ENCODE data around the gene CYP27A1. TPM values are rescaled to one million over a fixed set of nuclear protein-coding genes. Genes with fewer than 3 reads are reported as not detected.

CYP27A1 gene
- total RNA-seq, 1 donor from 2014 or later: 273 TPM

DNA sequence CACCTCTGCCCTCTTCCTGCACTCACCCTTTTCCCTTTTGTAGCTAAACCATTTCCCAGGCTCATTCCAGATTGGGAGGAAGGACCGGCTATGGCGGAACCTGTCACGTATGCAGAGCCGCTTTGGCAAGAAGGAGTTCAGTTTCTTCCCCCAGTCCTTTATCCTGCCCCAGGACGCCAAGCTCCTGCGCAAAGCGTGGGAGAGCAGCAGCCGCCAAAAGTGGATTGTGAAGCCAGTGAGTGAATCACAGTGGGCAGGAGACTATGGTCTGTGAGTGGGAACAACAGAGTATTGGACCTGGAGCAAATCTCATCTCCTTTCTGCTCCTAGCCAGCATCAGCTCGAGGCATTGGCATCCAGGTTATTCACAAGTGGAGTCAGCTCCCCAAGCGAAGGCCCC, 35.0 kb upstream of the CYP27A1 start:
- TF ChIP-seq, protein P1, sequence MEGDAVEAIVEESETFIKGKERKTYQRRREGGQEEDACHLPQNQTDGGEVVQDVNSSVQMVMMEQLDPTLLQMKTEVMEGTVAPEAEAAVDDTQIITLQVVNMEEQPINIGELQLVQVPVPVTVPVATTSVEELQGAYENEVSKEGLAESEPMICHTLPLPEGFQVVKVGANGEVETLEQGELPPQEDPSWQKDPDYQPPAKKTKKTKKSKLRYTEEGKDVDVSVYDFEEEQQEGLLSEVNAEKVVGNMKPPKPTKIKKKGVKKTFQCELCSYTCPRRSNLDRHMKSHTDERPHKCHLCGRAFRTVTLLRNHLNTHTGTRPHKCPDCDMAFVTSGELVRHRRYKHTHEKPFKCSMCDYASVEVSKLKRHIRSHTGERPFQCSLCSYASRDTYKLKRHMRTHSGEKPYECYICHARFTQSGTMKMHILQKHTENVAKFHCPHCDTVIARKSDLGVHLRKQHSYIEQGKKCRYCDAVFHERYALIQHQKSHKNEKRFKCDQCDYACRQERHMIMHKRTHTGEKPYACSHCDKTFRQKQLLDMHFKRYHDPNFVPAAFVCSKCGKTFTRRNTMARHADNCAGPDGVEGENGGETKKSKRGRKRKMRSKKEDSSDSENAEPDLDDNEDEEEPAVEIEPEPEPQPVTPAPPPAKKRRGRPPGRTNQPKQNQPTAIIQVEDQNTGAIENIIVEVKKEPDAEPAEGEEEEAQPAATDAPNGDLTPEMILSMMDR (IDR thresholded peaks at IDR 0.05): no peak
- Histone ChIP-seq H3K36me3 (peaks cover 69% of the 10 kb centered on the region), H3K27ac (no peak overlapping the region), H3K27me3 (ENCODE audit: low read depth) (no peaks in the 10 kb centered on the region), H3K4me3 (no peak overlapping the region), H3K4me1 (peaks cover 5% of the 10 kb centered on the region), H3K9me3 (no peaks in the 10 kb centered on the region)
- ATAC-seq (no peak), DNase-seq (no peak)
- intact Hi-C loops (cut with DNase I): no loop called here

DNA sequence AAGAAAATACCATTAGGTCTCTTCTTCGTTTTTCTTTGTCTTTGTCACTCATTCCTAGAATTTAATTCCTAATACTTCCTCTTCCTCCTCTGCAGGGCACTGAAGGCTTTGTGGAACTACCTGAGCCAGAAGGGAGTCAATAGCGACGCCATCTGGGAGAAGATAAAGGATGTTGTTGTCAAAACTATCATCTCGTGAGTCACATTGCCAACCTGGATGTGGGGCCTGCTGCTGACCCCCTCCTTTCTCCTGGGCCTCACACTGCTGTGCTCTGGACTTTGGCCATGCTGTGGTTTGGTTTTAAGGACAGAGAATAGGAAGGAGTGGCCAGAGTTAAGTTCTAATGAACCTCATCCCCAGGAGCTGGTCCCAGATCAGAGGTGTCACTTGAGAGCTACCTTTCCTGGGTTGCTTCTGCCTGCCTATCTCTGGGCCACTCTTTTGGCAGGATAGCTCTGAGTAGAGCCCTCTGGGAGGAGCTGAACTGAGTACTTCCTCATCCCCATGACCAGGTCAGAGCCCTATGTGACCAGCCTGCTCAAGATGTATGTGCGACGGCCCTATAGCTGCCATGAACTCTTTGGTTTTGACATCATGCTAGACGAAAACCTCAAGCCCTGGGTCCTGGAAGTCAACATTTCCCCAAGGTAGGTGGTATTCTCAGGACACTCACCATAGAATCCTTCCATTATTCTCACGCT, 33.1 kb upstream of the CYP27A1 start:
- Histone ChIP-seq H3K4me3 (no peak overlapping the region), H3K9me3 (no peaks in the 10 kb centered on the region), H3K36me3 (peaks cover 88% of the 10 kb centered on the region), H3K27me3 (ENCODE audit: low read depth) (no peaks in the 10 kb centered on the region), H3K27ac (no peak overlapping the region), H3K4me1 (peaks cover 5% of the 10 kb centered on the region)
- DNase-seq: no peak
- intact Hi-C loops (cut with DNase I): no loop called here
- TF ChIP-seq, protein P1 (IDR thresholded peaks at IDR 0.05): no peak
- ATAC-seq: peak; percentile 39 to 40

DNA sequence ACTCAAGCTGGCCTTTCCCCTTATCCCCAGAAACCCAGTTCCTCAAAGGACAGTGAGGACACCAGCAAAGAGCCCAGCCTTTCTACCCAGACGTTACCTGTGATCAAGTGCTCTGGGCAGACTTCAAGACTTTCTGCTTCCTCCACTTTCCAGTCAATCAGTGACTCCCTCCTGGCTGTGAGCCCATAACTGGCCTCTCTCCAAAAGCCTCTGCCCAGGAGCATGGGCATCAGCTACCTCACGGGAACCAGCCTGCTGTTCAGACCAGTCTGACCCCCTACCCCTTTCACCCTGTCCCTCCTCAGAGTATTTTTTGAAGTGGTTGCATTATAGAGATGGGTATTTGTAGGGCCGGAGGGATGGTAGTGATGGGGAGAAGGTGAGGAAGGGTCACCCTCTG, 27.7 kb upstream of the CYP27A1 start:
- TF ChIP-seq, protein P1 (IDR thresholded peaks at IDR 0.05): no peak
- no peaks in the 10 kb centered on the region for H3K27me3 ChIP-seq (ENCODE audit: low read depth)
- intact Hi-C loops (cut with DNase I): no loop called here
- ATAC-seq (peak; percentile 63 to 70), DNase-seq (peak; percentile 57)
- no peak overlapping the region for H3K4me3 ChIP-seq
- H3K36me3 ChIP-seq: peaks cover 60% of the 10 kb centered on the region
- peaks cover 21% of the 10 kb centered on the region for H3K4me1 ChIP-seq
- H3K9me3 ChIP-seq: no peaks in the 10 kb centered on the region
- H3K27ac ChIP-seq: no peak overlapping the region

DNA sequence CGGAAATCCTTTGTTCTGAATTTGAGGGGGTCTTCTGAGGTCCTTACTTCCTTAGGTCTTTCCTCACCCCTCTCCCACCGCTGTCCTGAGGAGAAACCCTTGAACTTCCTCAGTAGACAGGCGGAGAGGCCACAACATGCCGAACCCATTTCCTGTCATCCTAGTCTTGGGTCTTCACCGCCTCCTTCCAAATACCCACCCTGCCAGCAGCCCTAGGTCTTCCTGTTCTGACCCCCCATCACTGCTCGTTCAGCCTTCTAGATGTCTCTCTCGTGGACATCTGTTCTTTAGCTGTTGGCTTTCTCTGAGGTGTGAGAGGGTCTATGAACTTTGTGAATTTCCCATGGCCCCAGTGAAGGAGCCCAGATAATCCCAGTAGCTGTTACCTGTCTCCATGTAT, 27.2 kb upstream of the CYP27A1 start:
- ATAC-seq: no peak

DNA sequence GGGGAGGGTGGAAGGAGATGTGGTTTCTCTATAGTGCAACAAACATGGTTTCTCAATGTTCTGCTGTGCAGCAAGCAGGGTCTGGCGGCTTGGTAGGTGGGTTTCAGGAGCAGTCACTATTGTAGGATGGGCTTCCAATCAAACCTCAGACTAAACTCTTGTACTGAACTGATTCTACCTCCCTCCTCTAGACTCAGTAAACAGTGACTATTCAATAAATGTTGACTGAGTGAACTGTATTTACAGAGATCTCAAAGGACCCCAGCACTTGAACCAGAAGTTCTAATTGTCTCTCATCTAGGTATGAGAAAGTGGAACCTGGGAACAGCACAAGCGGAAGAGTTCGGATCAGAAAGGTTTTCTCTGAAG, 26.8 kb upstream of the CYP27A1 start:
- Histone ChIP-seq H3K9me3 (no peaks in the 10 kb centered on the region), H3K27ac (no peak overlapping the region), H3K4me1 (peaks cover 21% of the 10 kb centered on the region), H3K4me3 (no peak overlapping the region), H3K27me3 (ENCODE audit: low read depth) (no peaks in the 10 kb centered on the region), H3K36me3 (peaks cover 50% of the 10 kb centered on the region)
- intact Hi-C loops (cut with DNase I): no loop called here
- ATAC-seq (no peak), DNase-seq (no peak)
- TF ChIP-seq, protein P1 (IDR thresholded peaks at IDR 0.05): no peak

More for the DNA sequence above, 27.2 kb upstream of the CYP27A1 start:
- no peaks in the 10 kb centered on the region for H3K9me3 ChIP-seq
- H3K36me3 ChIP-seq: peaks cover 54% of the 10 kb centered on the region
- no peak for DNase-seq
- peaks cover 21% of the 10 kb centered on the region for H3K4me1 ChIP-seq
- no peak overlapping the region for H3K27ac ChIP-seq
- TF ChIP-seq, protein P1 (IDR thresholded peaks at IDR 0.05): no peak
- H3K4me3 ChIP-seq: no peak overlapping the region
- no peaks in the 10 kb centered on the region for H3K27me3 ChIP-seq (ENCODE audit: low read depth)
- intact Hi-C loops (cut with DNase I): no loop called here

Measured in lower lobe of right lung (tissue), 2 donors.